HG02588 (cell line): ENCODE data around the gene DR1.
"Not testable (repeated sequence)": the region's sequence is repeated elsewhere in the genome, so short reads cannot be mapped to it uniquely, and the experiment has no call there.

Experiments
- ATAC-seq: cut with Tn5 transposase; IDR thresholded peaks from one replicate; pipeline ENCODE4 v1.9.1; 2021; ENCODE audit warnings: mild to moderate bottlenecking, moderate library complexity; ENCODE audit not compliant: unreplicated experiment

DR1 gene

DNA sequence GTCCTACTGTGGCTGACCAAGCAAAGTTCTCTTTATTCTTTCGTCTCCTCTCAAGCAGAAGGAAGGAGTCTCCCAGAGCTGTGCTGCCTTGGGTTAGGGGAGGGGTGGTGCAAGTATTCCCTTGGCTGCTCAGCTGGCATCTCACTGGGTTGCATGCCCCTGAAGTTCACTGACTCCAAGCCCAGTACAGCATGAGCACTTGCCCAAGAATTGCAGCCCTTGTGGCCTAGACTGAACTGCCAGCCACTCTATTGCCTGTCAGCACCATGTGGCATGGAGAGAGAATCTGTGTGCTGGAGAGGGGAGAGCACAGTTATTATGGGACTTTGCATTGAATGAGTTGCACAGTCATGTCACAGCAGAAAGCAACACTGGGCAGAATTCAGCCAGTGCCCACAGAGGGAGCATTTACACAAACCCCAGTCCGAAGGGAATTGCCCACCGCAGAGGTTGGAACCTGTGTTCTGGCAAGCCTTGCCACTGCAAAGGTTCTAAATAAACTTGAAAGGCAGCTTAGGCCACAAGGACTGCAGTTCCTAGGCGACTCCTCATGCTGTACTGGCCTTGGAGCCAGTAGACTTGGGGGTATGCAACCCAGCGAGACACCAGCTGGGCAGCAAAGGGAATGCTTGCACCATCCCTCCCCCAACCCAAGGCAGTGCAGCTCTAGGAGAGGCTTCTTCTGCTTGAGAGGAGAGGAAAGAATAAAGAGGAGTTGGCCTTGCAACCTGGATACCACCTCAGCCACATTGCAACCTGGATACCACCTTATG lies 28.8 kb downstream of the DR1 start:
- ATAC-seq: no peak

DNA sequence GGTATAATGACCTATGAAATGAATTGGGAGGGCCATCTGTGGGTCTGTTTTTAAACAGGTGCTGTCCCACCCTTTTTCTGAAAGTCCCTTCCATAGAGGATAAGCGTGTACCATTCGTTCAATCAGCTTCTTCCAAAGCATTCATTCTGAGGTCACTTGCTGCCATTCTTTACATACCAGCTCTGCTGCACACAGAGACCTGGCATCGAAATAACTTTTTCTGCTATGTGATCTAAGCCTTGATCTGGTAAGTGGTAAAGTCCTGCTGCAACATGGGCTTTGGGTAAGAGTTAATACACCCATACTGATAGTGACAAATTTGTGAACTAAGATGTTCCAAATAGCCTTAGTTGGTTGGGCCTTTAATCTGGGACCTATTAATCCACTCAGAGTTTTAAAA lies 38.9 kb downstream of the DR1 start:
- no peak for ATAC-seq

DNA sequence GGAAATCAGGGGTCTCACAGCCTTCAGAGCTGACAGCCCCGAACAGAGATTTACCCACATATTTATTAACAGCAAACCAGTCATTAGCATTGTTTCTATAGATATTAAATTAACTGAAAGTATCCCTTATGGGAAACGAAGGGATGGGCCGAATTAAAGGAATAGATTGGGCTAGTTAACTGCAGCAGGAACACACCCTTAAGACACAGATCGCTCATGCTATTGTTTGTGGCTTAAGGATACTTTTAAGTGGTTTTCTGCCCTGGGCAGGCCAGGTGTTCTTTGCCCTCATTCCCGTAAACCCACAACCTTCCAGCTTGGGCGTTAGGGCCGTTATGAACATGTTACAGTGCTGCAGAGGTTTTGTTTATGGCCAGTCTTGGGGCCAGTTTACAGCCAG lies 40.6 kb downstream of the DR1 start:
- ATAC-seq: not testable (repeated sequence)

DNA sequence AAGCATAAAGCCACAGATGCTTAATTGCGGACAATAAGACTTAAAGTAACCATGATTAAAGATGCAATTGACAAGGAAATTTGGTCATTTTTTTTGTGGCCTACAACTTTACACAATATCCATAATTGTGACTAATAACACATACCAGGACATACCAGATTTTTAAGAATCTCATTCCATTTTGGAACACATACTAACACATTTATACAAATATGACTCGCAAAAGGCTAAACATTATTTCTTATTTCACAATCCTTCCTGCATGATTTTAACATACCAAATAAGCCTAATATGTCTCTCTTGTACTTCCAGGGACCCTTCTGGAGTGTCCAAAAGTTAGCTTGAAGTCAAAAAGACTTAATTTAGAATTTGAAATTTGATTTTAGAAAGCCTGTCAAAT lies 48.8 kb downstream of the DR1 start:
- ATAC-seq: no peak

DNA sequence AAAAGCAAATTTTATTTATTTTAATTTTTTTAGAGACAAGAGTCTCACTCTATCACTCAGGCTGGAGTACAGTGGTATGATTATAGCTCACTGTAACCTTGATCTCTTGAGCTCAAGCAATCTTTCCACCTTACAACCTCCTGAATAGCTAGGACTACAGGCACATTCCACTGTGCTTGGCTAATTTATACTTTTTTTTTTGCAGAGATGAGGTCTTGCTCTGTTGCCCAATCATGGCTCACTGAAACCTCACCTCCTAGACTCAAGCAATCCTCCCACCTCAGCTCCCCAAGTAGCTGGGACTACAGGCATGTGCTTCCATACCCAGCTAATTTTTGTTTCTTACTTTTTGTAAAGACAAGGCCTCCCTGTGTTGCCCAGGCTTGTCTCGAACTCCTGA lies 49.5 kb downstream of the DR1 start:
- ATAC-seq: no peak

DNA sequence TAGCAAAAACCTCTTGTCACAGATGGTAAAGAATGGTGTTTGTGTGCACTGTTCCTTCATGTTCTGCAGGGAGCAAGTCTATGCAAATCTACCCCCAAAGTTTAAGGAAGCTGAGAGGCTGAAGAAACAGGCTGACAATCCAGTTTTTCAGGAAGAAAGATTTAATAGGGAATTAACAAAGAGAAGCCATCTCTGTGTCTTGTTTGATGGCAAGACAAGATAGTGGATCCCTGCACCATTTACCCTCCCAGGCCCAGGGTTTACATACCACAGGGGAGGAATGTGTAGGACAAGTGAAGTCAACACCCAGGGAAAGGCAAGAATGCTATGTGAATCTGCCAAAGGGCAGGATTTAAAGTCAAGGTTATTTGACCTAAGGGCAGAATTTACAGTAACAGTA lies 54.1 kb downstream of the DR1 start:
- no peak for ATAC-seq

DNA sequence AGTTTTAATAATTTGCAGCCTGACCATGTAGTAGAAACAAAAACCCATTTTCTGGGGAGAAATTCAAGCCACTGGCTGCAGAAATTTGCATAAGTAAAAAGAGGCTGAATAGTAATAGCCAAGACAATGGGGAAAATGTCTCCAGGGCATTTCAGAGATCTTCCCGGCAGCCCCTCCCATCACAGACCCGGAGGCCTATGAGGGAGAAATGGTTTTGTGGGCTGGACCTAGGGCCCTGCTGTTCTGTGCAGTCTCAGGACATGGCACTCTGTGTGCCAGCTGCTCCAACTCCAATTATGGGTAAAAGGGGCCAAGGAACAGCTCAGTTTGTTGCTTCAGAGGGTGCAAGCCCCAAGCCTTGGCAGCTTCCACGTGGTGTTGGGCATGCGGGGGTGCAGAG lies 62.5 kb downstream of the DR1 start:
- ATAC-seq: no peak

DNA sequence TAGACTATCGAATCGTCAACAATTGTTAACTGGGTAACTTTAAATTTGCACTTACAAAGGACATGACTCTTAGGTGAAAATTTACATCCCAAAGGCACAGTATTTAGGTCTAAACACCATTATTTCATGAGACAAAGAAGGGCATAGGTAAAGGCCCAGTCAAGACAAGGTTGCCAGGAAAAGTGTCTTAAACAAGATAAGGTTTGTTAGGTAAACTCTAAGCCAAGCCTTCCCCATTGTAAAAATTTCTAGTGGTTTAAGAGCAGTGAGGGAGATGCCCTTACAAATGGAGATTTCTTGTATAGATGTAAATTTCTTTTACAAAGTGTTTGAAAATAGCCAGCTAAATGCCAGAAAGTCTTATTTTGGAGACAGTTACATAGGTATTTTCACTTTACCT lies 65.3 kb downstream of the DR1 start:
- ATAC-seq: no peak

DNA sequence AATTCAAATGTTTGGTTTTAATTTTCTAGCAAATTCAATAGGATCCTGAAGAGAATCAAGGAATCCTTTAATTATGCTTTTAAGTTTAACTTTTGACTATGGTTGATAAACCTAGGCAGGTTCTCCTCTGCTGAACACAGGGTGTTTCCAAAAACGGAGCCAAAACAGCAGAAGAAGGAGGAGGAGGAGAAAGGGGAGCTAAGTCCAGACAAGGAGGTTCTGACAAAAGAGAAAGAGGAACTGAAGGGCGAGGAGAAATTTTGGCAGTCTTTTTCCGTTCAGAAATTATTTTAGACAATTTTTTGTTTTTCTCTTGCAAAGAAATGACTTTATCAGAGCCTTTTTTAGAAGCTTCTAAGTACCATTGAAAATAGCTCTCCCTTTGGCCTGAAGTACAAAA lies 69.0 kb downstream of the DR1 start:
- no peak for ATAC-seq

DNA sequence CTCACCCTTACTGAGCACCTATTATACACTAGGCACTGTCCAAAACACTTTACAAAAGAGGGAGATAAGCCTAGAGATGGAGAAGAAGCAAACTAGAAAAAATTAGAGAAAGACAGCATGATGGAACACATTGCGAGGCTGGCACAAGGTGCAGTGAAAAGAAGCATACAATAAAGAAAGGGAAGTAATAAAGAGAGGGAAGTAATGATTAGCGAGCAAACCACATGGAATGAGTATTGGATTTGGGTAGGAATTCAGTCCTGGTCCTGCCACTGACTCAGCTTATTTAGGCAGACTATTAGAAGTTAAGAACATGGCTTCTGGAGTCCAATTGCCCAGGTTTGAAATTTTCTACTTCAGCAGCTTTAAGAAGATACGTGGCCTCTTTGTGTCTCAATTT lies 69.6 kb downstream of the DR1 start:
- ATAC-seq: no peak

DNA sequence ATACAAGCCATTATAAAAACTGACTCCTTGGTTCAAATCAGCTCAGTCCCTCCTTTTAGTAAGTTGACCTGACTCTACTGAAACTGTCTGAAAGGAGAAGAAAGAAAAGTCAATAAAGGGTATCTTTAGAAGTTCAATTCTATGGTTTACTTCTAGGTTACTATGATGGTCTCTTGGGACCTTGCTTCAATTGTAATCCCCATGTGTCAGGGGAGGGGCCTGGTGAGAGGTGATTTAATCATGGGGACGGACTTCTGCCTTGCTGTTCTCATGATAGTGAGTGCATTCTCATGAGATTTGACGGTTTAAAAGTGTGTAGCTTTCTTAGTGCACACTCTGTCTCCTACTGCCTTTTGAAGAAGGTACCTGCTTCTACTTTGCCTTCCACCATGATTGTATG lies 70.5 kb downstream of the DR1 start:
- ATAC-seq: no peak
